MCF 10A (cell line): Measurements from ENCODE around the gene PTPRN2. TPM values are rescaled to one million over a fixed set of nuclear protein-coding genes. Genes with fewer than 3 reads are reported as not detected.
"Not testable (repeated sequence)": the region's sequence is repeated elsewhere in the genome, so short reads cannot be mapped to it uniquely, and the experiment has no call there.

Experiments
- BruUV-seq: library from RNA; stranded (reverse); fragments of 400-500 nt; replicated peaks from 2 replicates; lab custom pipeline; 2021; lab: Mats Ljungman, UMichigan
- CTCF ChIA-PET: fragments of 300-600 bp; sonication (Branson Sonifier 250); formaldehyde crosslinking; extraction: SDS; loops from one replicate; lab custom pipeline; 2021; ENCODE audit warnings: antibody characterized with exemption, inconsistent platforms; lab: Yijun Ruan, JAX
- POLR2A ChIA-PET: fragments of 300-600, 350-650 bp; sonication (Branson Sonifier 250); formaldehyde crosslinking; extraction: SDS; loops from one replicate; lab custom pipeline; 2020; ENCODE audit warnings: antibody characterized with exemption, inconsistent platforms; lab: Yijun Ruan, JAX
- DNase-seq: peaks from one replicate; pipeline ENCODE4 v3.0.0-alpha.2; 2018; ENCODE audit not compliant: unreplicated experiment
- H3K27ac Mint-ChIP-seq: one replicate; pipeline ENCODE4 v1.8.0; 2022; ENCODE audit warnings: mild to moderate bottlenecking, low read depth, mixed read lengths; ENCODE audit not compliant: unreplicated experiment
- H3K27me3 Mint-ChIP-seq: one replicate; pipeline ENCODE4 v1.8.0; 2022; ENCODE audit warnings: mixed read lengths; ENCODE audit not compliant: insufficient read depth, unreplicated experiment
- H3K36me3 Mint-ChIP-seq: one replicate; pipeline ENCODE4 v1.8.0; 2022; ENCODE audit warnings: mild to moderate bottlenecking, moderate library complexity, mixed read lengths; ENCODE audit not compliant: insufficient read depth, unreplicated experiment
- H3K4me1 Mint-ChIP-seq: one replicate; pipeline ENCODE4 v1.8.0; 2022; ENCODE audit warnings: mixed read lengths; ENCODE audit not compliant: insufficient read depth, unreplicated experiment
- H3K4me3 Mint-ChIP-seq: one replicate; pipeline ENCODE4 v1.8.0; 2022; ENCODE audit warnings: mild to moderate bottlenecking, moderate library complexity, mixed read lengths; ENCODE audit not compliant: unreplicated experiment
- H3K9me3 Mint-ChIP-seq: one replicate; pipeline ENCODE4 v1.8.0; 2022; ENCODE audit warnings: mixed read lengths; ENCODE audit not compliant: unreplicated experiment
- CTCF ChIP-seq: fragments of 200-600 bp; IDR thresholded peaks from one replicate; pipeline ENCODE4 v1.8.0; 2022; ENCODE audit warnings: antibody characterized with exemption, mild to moderate bottlenecking; ENCODE audit not compliant: unreplicated experiment
- intact Hi-C: fragments of 100-400 bp; cut with micrococcal nuclease; formaldehyde crosslinking; loops from 2 replicates; pipeline ENCODE4 v1.14.1; 2022
- total RNA-seq: library from RNA; stranded (reverse); gene quantifications from 2 replicates; pipeline ENCODE4 v1.2.3, GENCODE V29; 2022

The PTPRN2 gene
- total RNA-seq, 1 experiment from 2014 or later, result 4.5 TPM

GRCh38 chr7:157940497-157940896 is 647.1 kb downstream of the PTPRN2 start:
- peaks cover 24% of the 10 kb centered on the region for H3K9me3 Mint-ChIP-seq
- H3K27me3 Mint-ChIP-seq, result no peaks in the 10 kb centered on the region
- H3K27ac Mint-ChIP-seq, result no peak overlapping the region
- no peaks in the 10 kb centered on the region for H3K4me1 Mint-ChIP-seq
- intact Hi-C loops, result no loop called here
- DNase-seq, result no peak
- ChIA-PET CTCF (no interaction called here), POLR2A (no interaction called here)
- no peaks in the 10 kb centered on the region for H3K36me3 Mint-ChIP-seq
- no TSS peak for BruUV-seq
- TF ChIP-seq CTCF, result no peak
- H3K4me3 Mint-ChIP-seq, result no peak overlapping the region

GRCh38 chr7:157938211-157938610 is 649.4 kb downstream of the PTPRN2 start:
- Mint-ChIP-seq H3K27ac (no peak overlapping the region), H3K27me3 (no peaks in the 10 kb centered on the region), H3K4me3 (no peak overlapping the region), H3K36me3 (no peaks in the 10 kb centered on the region), H3K4me1 (no peaks in the 10 kb centered on the region), H3K9me3 (peaks cover 23% of the 10 kb centered on the region)
- BruUV-seq, result no TSS peak
- ChIA-PET CTCF (no interaction called here), POLR2A (no interaction called here)
- intact Hi-C loops, result no loop called here
- no peak for DNase-seq
- no peak for TF ChIP-seq CTCF

GRCh38 chr7:157937406-157937805 is 650.2 kb downstream of the PTPRN2 start:
- TF ChIP-seq CTCF, result no peak
- H3K27me3 Mint-ChIP-seq, result no peaks in the 10 kb centered on the region
- BruUV-seq, result no TSS peak
- H3K27ac Mint-ChIP-seq, result no peak overlapping the region
- peaks cover 30% of the 10 kb centered on the region for H3K9me3 Mint-ChIP-seq
- DNase-seq, result no peak
- intact Hi-C loops, result no loop called here
- H3K4me1 Mint-ChIP-seq, result no peaks in the 10 kb centered on the region
- no peak overlapping the region for H3K4me3 Mint-ChIP-seq
- peaks cover 7% of the 10 kb centered on the region for H3K36me3 Mint-ChIP-seq
- POLR2A ChIA-PET, result no interaction called here
- CTCF ChIA-PET, result no interaction called here

GRCh38 chr7:157936976-157937375 is 650.6 kb downstream of the PTPRN2 start:
- CTCF ChIA-PET, result no interaction called here
- no peaks in the 10 kb centered on the region for H3K4me1 Mint-ChIP-seq
- H3K27me3 Mint-ChIP-seq, result no peaks in the 10 kb centered on the region
- no peak for TF ChIP-seq CTCF
- peaks cover 9% of the 10 kb centered on the region for H3K36me3 Mint-ChIP-seq
- no peak overlapping the region for H3K27ac Mint-ChIP-seq
- intact Hi-C loops, result no loop called here
- no TSS peak for BruUV-seq
- POLR2A ChIA-PET, result no interaction called here
- peaks cover 35% of the 10 kb centered on the region for H3K9me3 Mint-ChIP-seq
- H3K4me3 Mint-ChIP-seq, result no peak overlapping the region
- DNase-seq, result no peak

- H3K27me3 Mint-ChIP-seq, H3K27ac Mint-ChIP-seq, intact Hi-C loops: not testable (repeated sequence)
Measured at GRCh38 chr7:157935721-157936120, 651.9 kb downstream of the PTPRN2 start.

GRCh38 chr7:157933219-157934155 is 654.1 kb downstream of the PTPRN2 start:
- Mint-ChIP-seq H3K9me3 (peaks cover 37% of the 10 kb centered on the region), H3K36me3 (peaks cover 17% of the 10 kb centered on the region)
- H3K4me1 Mint-ChIP-seq, H3K27ac Mint-ChIP-seq, DNase-seq, H3K27me3 Mint-ChIP-seq, CTCF ChIA-PET, H3K4me3 Mint-ChIP-seq, intact Hi-C loops, BruUV-seq, POLR2A ChIA-PET: not testable (repeated sequence)

More at GRCh38 chr7:157935721-157936120, 651.9 kb downstream of the PTPRN2 start:
- peaks cover 35% of the 10 kb centered on the region for H3K9me3 Mint-ChIP-seq
- CTCF ChIA-PET, result interaction anchor here (0.6 kb wide), 1 partner anchor 12 kb away, joined by 3 read pairs; no protein-coding TSS in a partner anchor
- POLR2A ChIA-PET, DNase-seq, H3K4me3 Mint-ChIP-seq, H3K4me1 Mint-ChIP-seq, BruUV-seq: not testable (repeated sequence)
- peaks cover 17% of the 10 kb centered on the region for H3K36me3 Mint-ChIP-seq
